OCI-LY1 (cell line): ENCODE measurements around the gene PHLDB3.

Experiments used
- H2AFZ ChIP-seq: fragments of 200-600 bp; sonication (generic), shearing (Covaris generic); 2 replicates; pipeline ENCODE4 v1.6.0; 2014; ENCODE audit warnings: antibody characterized with exemption, mild to moderate bottlenecking, low read length
- H3F3A ChIP-seq: fragments of 200-600 bp; sonication (generic), shearing (Covaris generic); 2 replicates; pipeline ENCODE4 v1.6.0; 2014; ENCODE audit warnings: mild to moderate bottlenecking, antibody characterized with exemption, low read length, moderate library complexity; ENCODE audit not compliant: insufficient read depth
- H3K27ac ChIP-seq: fragments of 200-600 bp; sonication (generic); 2 replicates; pipeline ENCODE4 v1.5.1; 2014; ENCODE audit warnings: low read length, mixed run types, mild to moderate bottlenecking, low read depth; ENCODE audit not compliant: poor library complexity, severe bottlenecking
- H3K27me3 ChIP-seq: fragments of 200-600 bp; sonication (generic); 2 replicates; pipeline ENCODE4 v1.6.0; 2014; ENCODE audit warnings: antibody characterized with exemption, mild to moderate bottlenecking, low read length, moderate library complexity; ENCODE audit not compliant: insufficient read depth
- H3K36me3 ChIP-seq: fragments of 200-600 bp; sonication (generic); 2 replicates; pipeline ENCODE4 v1.6.1; 2014; ENCODE audit warnings: mild to moderate bottlenecking, antibody characterized with exemption, low read length, moderate library complexity, mixed read lengths; ENCODE audit not compliant: insufficient read depth
- H3K4me1 ChIP-seq: fragments of 200-600 bp; sonication (generic); 2 replicates; pipeline ENCODE4 v1.5.1; 2014; ENCODE audit warnings: mild to moderate bottlenecking, low read length, moderate library complexity; ENCODE audit not compliant: insufficient read depth, severe bottlenecking
- H3K4me2 ChIP-seq: fragments of 200-600 bp; sonication (generic), shearing (Covaris generic); 2 replicates; pipeline ENCODE4 v1.6.1; 2014; ENCODE audit warnings: low read length
- H3K4me3 ChIP-seq: fragments of 200-600 bp; sonication (generic); 2 replicates; pipeline ENCODE4 v1.5.1; 2014; ENCODE audit warnings: low read length, low read depth, mild to moderate bottlenecking, mixed read lengths; ENCODE audit not compliant: poor library complexity, severe bottlenecking
- H3K79me2 ChIP-seq: fragments of 200-600 bp; shearing (Covaris generic); 2 replicates; pipeline ENCODE4 v1.6.1; 2016; ENCODE audit warnings: mixed run types, low read length, mixed read lengths; ENCODE audit not compliant: insufficient read depth
- H3K9ac ChIP-seq: fragments of 200-600 bp; sonication (generic), shearing (Covaris generic); 2 replicates; pipeline ENCODE4 v1.6.1; 2014; ENCODE audit warnings: mild to moderate bottlenecking, low read length, mixed read lengths
- H3K9me2 ChIP-seq: fragments of 200-600 bp; sonication (generic), shearing (Covaris generic); 2 replicates; pipeline ENCODE4 v1.6.1; 2014; ENCODE audit warnings: low read depth, mild to moderate bottlenecking, low read length, mixed read lengths
- H3K9me3 ChIP-seq: fragments of 200-600 bp; shearing (Covaris generic); 2 replicates; pipeline ENCODE4 v1.6.1; 2014; ENCODE audit warnings: low read length, mixed read lengths
- H4K20me1 ChIP-seq: fragments of 200-600 bp; sonication (generic), shearing (Covaris generic); 2 replicates; pipeline ENCODE4 v1.6.0; 2016; ENCODE audit warnings: mild to moderate bottlenecking, low read length; ENCODE audit not compliant: insufficient read depth
- EZH2 ChIP-seq: fragments of 200-600 bp; sonication (generic), shearing (Covaris generic); IDR thresholded peaks from 2 replicates; pipeline ENCODE4 v1.8.0; 2017; ENCODE audit warnings: borderline replicate concordance, mixed run types, mild to moderate bottlenecking, antibody characterized with exemption, low read length, moderate library complexity, mixed read lengths
- TF ChIP-seq, protein P1 (sequence below): fragments of 200-600 bp; sonication (generic), shearing (Covaris generic); IDR thresholded peaks from 2 replicates; pipeline ENCODE4 v1.5.1; 2017; ENCODE audit warnings: mild to moderate bottlenecking, antibody characterized with exemption, low read length, moderate library complexity, mixed read lengths

Gene PHLDB3

GRCh38 chr19:43495082-43495481, 9.5 kb downstream of the PHLDB3 start:
- Histone ChIP-seq H3K4me3 (no peak overlapping the region), H4K20me1 (no peaks in the 10 kb centered on the region), H3K9ac (no peak overlapping the region), H3F3A (no peaks in the 10 kb centered on the region), H2AFZ (no peak overlapping the region), H3K9me2 (no peaks in the 10 kb centered on the region), H3K27ac (no peak overlapping the region), H3K4me1 (no peaks in the 10 kb centered on the region), H3K9me3 (no peaks in the 10 kb centered on the region), H3K79me2 (no peaks in the 10 kb centered on the region), H3K4me2 (no peak overlapping the region), H3K36me3 (peaks cover 5% of the 10 kb centered on the region), H3K27me3 (no peaks in the 10 kb centered on the region)
- TF ChIP-seq, protein P1, sequence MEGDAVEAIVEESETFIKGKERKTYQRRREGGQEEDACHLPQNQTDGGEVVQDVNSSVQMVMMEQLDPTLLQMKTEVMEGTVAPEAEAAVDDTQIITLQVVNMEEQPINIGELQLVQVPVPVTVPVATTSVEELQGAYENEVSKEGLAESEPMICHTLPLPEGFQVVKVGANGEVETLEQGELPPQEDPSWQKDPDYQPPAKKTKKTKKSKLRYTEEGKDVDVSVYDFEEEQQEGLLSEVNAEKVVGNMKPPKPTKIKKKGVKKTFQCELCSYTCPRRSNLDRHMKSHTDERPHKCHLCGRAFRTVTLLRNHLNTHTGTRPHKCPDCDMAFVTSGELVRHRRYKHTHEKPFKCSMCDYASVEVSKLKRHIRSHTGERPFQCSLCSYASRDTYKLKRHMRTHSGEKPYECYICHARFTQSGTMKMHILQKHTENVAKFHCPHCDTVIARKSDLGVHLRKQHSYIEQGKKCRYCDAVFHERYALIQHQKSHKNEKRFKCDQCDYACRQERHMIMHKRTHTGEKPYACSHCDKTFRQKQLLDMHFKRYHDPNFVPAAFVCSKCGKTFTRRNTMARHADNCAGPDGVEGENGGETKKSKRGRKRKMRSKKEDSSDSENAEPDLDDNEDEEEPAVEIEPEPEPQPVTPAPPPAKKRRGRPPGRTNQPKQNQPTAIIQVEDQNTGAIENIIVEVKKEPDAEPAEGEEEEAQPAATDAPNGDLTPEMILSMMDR, result no peak
- TF ChIP-seq EZH2, result no peak

DNA sequence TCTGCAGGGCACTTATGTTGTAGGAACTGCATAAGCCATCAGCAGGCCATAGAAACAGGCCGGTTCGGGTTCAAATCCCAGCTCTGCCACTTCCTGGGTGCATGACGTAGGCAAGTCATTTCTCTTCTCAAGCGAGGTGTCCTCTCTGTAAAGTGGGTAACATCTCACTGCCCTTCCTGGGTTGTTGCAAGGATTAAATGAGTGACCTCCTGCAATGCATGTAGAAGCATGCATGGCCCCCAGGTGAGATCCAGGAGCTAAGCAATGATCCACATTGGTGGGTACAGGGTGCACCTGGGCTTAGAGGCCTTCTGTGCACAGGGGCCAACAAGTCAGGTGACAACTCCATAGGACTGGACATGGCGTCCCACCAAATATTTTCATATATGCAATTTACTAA, 13.8 kb downstream of the PHLDB3 start:
- Histone ChIP-seq H4K20me1 (no peaks in the 10 kb centered on the region), H3K27ac (no peak overlapping the region)
- no peak for TF ChIP-seq EZH2
- TF ChIP-seq, protein P1, result no peak

GRCh38 chr19:43489979-43490599, 14.5 kb downstream of the PHLDB3 start:
- Histone ChIP-seq H3K4me1 (no peaks in the 10 kb centered on the region), H3F3A (no peaks in the 10 kb centered on the region), H3K36me3 (no peaks in the 10 kb centered on the region; the same call in 1 of the 2 replicates), H3K4me3 (no peak overlapping the region), H3K27me3 (no peaks in the 10 kb centered on the region), H3K4me2 (no peak overlapping the region), H3K27ac (no peak overlapping the region), H3K9ac (no peak overlapping the region), H3K9me3 (no peaks in the 10 kb centered on the region), H4K20me1 (no peaks in the 10 kb centered on the region), H3K79me2 (no peaks in the 10 kb centered on the region), H2AFZ (no peak overlapping the region), H3K9me2 (no peaks in the 10 kb centered on the region)
- TF ChIP-seq, protein P1, result no peak
- no peak for TF ChIP-seq EZH2

More for the DNA sequence above, 13.8 kb downstream of the PHLDB3 start:
- Histone ChIP-seq H3K9me2 (no peaks in the 10 kb centered on the region), H3K4me3 (no peak overlapping the region), H3K4me1 (no peaks in the 10 kb centered on the region), H3K27me3 (no peaks in the 10 kb centered on the region), H3K36me3 (no peaks in the 10 kb centered on the region; the same call in 1 of the 2 replicates), H3K4me2 (no peak overlapping the region), H3K9me3 (no peaks in the 10 kb centered on the region), H2AFZ (no peak overlapping the region), H3K9ac (no peak overlapping the region), H3K79me2 (no peaks in the 10 kb centered on the region), H3F3A (no peaks in the 10 kb centered on the region)
